Activated CD4-positive, alpha-beta T cell treated with anti-CD3 and anti-CD28 coated beads, Interleukin-10, Interleukin-2, amounts not matched to agents 100 ng/mL and 50 ng/mL, durations not matched to agents 16 hours and 8 hours (primary cell): ENCODE data around the gene JUN.
A peak's percentile ranks its signal among the peaks of the same experiment; 100 is the strongest.

Experiments
- DNase-seq: peaks from one replicate; pipeline ENCODE4 v3.0.0-alpha.2; 2020

Gene JUN

DNA sequence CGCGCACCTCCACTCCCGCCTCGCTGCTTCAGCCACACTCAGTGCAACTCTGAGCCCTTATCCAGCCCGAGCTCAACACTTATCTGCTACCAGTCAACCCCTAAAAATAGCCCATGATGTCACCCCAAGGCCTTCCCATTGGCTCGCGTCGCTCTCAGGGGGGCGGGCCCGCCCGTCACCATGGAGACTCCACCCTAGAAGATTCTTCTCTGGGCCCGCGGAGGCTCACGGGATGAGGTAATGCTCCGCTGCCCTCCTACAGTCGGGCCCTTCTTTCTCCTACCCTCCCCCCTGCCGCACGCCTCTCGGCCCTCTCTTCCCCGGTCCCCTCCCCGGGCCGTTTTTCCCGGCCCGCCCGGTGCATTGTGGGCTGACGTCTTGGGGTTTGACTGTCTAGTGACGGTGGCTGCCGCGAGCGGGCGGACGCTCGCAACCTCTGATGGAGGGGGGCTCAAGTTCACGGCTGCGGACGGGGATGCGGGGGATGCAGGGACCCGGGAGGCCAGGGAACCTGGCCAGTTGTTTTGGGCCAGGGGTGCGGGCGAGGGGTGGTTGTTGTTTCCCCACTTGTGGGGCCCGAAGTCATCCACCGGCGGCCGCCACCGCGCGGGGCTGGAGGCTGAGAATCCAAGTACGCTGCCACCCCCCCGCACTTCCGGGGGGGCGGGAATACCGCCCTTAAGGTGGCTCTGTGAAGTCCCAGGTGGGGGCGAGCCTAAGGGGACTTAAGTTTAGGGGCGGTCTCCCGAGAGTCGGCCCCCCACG, at the start of gene JUN:
JUN (minus strand) TSS at position 55 of the 765 bp plus-strand sequence. CDS start 977 bp downstream, outside the sequence.
- DNase-seq, result peak; percentile 99

DNA sequence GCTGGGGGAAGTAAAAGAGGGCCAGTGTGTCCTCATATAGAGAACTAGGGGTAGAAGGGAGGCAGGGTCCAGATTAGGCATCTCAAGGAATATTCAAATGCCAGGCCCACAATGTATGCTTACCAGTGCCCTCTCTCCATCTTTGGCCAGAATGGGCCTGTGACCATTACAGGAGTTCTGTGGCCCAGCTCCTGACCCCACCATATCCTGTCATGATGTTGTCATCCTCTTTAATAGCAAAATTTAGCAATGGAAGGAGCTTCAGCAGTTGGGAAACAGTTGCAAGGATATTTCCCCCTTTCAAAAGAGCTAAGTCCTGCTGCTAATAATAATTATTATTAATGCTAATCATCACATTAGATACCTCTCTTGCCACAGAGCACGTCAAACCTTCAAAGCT, 49.3 kb upstream of the JUN start:
- DNase-seq, result no peak

DNA sequence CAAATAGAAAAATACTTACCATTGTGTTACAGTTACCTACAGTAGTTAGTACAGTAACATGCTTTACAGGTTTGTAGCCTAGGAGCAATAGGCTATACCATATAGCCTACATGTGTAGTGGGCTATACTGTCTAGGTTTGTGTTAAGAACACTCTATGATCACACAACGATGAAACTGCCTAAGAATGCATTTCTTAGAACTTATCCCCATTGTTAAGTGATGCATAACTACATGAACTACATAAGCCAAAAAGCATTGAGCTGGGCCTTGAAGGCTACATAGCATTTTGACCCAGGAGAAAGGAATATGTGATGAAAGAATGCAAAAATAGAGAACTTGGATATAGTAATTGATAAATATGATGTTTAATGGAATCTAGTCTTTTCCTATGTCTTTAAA, 46.4 kb upstream of the JUN start:
- no peak for DNase-seq

DNA sequence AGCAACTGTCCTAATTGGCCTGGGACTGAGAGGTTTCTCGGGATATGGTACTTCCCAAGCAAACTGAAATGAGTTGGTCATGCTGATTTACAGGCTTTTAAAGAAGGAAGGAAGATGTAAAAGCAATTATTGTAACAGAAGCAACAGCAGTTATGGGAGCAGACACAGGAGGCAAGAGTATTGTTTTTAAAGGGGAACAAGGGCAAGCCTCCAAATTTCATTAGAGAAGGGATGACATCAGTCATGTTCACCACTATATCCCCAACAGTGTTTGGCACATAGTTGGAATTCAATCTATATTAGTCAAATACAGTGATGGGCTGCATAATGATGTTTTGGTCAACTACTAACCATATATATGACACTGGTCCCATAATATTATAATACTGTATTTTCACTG, 46.0 kb upstream of the JUN start:
- DNase-seq, result no peak

DNA sequence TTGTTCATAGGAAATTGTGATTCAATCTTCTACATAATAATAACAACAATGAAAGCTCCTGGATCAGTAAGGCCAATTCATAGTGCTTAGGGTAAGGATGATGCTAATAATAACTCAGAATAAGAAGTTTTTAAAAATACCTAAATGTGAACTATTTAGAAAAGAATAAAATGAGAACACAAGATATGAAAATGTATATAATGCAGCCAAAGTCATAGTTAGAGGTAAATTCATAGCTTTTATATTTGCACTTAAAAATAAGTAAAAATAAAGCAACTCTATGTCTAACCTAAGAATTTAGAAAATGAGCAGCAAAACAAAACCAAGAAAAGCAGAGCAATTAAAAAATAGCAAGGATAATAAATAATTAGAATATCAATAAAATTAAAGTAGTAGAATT, 43.5 kb upstream of the JUN start:
- DNase-seq, result no peak

DNA sequence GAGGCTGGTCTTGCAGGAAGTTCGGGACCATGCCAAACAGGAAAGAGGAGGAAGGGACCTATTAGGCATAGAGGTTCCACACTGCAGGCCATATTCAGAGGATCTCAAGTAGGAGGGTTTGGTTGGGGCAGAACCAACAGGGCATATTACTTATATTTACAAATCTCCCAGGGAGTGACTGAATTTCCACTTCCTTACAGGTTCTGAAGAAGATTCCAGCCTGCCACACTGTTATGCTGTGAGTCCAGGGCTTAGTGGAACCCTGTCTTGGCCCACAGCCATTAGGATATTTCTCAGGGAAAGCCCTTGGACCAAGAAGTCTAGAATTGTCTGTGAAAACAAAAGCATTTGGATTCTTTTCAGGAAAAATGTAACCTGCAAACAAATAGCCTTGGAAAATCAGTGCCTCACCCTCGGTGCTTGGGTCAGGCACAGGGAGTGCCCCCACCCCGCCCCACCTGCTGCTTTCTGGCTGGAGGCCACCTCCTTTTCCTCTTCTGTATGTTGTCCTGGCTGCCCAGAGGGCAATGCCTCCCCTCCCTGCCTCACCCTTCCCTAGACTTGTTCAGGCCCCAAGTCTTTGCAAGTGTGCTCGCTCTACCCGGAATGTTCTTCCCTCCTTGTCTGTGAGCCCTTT, 41.0 kb upstream of the JUN start:
- DNase-seq, result no peak

DNA sequence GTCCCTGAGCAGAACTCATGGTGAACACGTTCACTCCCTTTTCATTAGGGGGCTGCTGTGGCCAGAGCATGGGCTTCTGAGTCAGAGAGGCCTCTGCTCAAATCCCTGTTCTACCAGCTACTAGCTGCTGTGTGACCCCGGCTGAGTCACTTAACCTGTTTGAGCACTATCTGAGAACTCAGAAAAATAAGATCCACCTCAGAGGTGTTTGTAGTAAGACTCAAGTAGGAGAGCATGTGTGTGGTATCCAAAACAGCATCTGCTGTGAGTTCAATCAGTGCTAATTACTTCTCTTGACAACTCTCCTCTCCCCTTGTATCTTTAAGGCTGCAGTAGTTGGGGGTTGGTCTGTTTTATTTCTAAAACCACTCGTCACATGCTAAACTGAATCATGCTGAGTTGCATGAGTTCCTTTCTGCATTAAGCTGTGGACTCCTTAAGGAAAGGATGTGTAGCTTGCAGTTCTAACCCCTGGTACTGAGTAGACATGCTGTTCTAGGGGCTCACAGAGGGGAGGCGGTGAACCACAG, 39.7 kb upstream of the JUN start:
- DNase-seq, result no peak

DNA sequence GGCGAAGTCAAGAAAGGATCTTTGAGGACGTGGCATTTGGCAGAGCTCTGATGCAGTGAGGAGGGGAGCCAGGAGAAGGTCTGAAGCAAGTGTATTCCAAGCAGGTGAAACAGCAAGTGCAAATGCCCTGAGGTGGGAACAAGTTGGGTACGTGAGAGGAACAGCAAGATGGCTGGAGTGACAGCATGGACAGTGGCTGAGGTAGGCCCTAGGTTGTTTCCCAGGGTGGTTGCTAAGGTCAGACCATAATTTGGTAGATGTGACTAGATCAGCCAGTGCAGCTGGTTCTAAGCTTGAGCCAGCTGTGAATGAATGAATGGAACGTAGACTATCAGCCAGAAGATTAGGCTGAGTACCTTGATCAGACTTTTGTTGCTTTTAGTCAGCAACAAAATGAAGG, 37.5 kb upstream of the JUN start:
- no peak for DNase-seq

DNA sequence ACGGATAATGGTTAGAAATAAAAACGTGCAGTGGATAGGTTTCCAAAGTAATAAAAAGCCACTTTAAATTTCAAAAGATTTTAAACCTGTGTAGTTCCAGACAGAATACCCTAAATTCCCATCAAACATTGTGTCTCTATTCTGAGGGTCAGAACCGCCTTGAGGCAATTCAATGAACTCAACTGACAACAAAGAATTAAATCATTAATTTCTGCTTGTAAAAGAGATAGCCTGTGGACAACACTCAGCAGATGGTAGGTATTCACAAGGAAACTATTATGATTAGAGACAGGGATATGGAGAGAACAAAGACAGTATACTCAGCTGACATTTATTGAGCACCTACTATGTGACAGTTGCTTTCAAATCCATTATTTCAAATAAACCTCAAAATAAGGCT, 35.1 kb upstream of the JUN start:
- no peak for DNase-seq

DNA sequence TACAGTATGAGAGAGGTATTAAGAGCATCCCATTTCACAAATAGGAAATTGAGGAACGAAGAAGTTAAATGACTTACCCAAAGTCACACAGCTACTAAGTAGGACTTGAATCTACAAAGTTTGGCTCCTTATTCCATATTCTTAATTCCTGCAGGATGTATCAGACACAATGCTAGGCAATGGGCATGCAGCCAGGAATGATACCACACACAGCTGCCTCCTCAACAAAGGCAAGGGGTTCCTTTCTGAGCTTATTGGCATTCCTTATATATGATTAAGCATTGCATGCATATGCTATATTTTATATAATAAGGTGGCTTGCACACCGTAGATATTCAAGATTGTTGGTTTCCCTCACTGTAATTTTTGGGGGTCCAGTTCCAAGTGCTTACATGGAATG, 34.2 kb upstream of the JUN start:
- no peak for DNase-seq

GRCh38 chr1:58816747-58817221, 32.9 kb upstream of the JUN start:
- DNase-seq, result no peak

- DNase-seq, result peak; percentile 93
Observed at GRCh38 chr1:58816072-58816746, 32.4 kb upstream of the JUN start.

DNA sequence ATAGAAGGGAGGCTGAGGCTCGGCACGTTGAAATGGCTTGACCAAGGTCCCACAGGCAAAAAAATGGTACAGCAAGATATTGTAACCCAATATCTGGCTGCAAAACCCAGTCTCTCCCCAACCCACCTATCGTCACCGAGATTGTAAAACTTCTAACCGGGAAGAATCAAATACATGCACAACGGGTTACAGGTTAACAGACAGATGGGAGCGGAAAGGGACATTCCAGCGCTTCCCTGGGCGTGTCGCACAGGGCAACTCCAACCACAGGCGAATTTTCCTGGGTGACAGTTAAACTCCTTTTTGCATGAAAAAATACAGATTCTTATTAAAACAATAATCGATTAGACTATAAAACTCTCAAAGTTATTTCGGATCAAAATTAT, 31.8 kb upstream of the JUN start:
- DNase-seq, result peak; percentile 9

GRCh38 chr1:58815069-58815685, 31.3 kb upstream of the JUN start:
- DNase-seq, result peak; percentile 69

DNA sequence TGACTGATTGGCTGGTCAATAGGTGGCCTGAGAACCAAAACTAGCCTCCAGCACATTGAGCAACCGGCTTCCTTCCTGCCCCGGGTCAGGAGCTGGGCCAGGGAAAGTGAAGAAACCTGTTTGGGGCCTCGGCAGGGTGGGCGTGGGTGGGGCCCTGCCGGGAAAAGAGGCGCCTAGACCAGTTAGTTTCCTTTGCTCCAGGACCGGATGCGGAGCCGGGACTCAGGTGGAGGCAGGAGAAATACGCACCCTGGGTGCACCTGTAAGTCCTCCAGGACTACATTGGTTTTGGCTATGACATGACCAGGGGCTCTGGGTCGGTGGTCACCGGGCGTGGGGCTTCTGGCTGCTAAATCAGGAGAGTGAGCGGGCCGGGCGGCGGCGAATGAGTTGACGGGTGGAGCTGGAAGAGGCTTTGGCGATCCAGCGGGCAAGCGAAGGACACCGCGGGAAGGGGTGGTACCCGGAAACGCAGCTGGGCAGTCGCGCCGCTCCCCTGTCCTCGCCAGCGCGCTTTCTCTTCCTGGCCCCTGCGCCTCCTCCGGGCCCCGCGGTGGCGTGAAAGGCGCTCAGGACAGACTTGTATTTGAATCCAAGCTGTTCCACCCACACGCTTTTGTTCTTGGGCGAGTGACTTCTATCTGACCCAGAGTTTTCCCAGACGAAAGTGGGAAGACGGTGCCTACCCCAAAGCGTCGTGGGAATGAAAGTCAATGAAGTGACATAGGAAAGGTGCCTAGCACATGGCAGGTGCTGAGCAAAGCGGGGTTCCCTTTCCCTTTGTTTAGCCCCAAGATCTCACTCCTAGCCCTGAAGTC, 30.6 kb upstream of the JUN start:
- no peak for DNase-seq

DNA sequence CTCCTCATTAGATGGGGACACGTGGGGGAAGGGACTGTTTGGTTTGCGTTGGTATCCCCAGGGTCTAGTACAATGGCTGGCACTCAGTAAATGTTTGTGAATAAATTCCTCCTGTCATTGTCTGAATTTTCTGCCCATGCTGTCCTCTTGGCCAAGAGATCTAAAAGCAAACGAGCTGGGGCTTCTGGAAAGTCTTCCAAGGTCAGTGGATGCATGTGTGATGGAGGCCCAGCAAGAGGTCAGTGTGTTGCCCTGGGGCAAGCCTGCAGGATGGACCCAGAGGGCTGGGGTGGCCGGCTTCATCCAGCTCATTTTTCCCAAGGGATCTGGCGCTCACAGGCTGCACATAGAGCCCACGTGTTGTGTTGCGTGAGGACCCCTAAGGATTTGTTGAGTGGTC, 30.0 kb upstream of the JUN start:
- DNase-seq, result no peak

DNA sequence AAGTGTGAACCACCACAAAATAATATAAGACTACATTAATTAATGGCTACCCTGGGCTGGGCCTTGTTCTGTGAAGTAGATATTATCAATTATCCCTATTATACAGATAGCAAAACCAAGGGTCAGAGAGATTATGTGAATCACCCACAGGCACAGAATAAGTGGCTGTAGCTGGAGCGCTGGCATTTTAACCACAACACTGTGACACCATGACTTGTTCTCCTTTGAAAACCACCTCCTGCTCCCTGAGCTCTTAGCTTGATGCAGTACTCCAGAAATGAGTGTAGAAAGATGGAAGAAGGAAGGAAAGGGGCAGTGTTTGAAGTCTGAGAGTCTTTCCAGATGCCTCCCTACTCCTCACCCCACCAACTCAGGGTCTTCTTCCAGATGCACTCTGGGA, 29.5 kb upstream of the JUN start:
- DNase-seq, result peak; percentile 12

DNA sequence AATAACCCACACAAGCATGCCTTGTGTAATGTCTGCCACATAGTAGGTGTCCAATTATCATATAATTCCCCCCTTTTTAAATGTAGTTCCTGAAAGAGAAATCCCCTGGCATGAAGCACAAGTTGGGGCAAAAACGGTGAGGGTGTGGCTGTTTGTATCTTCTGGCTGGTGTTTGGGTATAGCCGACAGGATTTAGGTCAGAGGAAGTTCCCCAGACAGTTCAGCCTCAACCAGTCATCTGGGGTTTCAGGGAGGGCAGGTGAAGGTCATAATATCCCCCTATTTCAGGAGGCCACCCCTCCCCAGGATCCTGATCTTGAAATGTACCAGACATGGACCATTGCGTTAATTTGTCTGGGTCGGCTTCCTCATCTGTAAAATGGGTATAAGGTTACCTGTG, 29.1 kb upstream of the JUN start:
- DNase-seq, result peak; percentile 20

- no peak for DNase-seq
Observed at GRCh38 chr1:58812468-58812867, 28.6 kb upstream of the JUN start.

DNA sequence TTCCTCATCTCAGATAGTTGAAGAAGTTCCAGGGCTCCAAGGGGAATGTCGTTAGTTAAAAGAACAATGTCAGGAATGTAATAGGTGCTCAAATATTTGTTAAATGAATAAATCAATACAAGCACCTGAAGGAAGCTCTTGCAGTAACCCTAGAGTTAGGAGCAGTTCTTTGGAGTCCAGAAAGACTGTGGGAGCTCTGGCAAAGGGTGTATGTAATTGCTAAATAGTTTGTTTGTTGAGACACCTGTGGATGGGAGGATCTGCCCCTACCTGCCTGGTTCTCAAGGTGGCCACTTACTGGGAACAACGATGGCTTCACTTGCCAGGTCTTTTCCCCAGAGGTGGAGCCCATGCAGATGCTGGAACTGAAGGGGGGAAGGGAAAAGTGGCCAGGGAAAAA, 27.5 kb upstream of the JUN start:
- no peak for DNase-seq

GRCh38 chr1:58809325-58810010, 25.6 kb upstream of the JUN start:
- no peak for DNase-seq

DNA sequence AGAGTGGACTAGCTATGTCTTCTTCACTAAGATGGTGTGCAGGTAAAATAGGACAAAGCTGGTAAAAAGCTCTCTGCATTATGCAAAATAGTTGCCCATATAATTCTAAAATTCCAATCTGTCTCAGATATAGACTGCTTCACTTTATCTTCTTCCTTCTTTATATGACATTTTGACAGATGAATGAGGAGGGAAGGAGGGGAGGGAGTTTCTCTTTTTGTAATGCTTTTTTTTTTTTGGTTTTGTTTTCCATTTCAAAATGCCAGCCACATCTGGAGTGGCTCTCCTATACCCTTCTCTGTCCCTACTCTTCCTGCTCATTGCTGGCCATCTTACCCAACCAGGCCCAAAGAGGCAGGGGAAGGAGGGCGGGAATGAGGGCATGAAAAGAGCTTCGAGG, 24.2 kb upstream of the JUN start:
- DNase-seq, result no peak
